ENCODE data around the gene N4BP2L1. TPM values are rescaled to one million over a fixed set of nuclear protein-coding genes. Genes with fewer than 3 reads are reported as not detected.

N4BP2L1 gene
- total RNA-seq, 2 experiments from 2014 or later: 7.9 to 14.6 TPM

- CTCF ChIA-PET (ENCODE audit: unreplicated experiment): no interaction called here
- DNase-seq (ENCODE audit: low spot score): no peak
- Histone ChIP-seq H3K4me2 (ENCODE audit: low read length) (no peak overlapping the region), H3K4me3 (ENCODE audit: low read depth, low read length, poor library complexity, severe bottlenecking) (no peak overlapping the region), H3K4me1 (ENCODE audit: insufficient read depth, low read length, poor library complexity, severe bottlenecking) (no peaks in the 10 kb centered on the region), H3K9me2 (ENCODE audit: insufficient read depth, low read length) (no peaks in the 10 kb centered on the region), H3K79me2 (ENCODE audit: insufficient read depth, low read depth, low read length) (no peaks in the 10 kb centered on the region), H3K27ac (ENCODE audit: low read depth, low read length, poor library complexity, severe bottlenecking) (no peak overlapping the region), H2AFZ (ENCODE audit: low read length) (no peak overlapping the region), H3K36me3 (ENCODE audit: insufficient read depth, low read length) (peaks cover 95% of the 10 kb centered on the region), H4K20me1 (ENCODE audit: insufficient read depth, low read length) (no peaks in the 10 kb centered on the region), H3K9me3 (ENCODE audit: low read length) (0 out of 2 replicates have a peak, but pooled peaks cover 8% of the 10 kb centered on the region)
- intact Hi-C loops (cut with micrococcal nuclease; ENCODE audit: unreplicated experiment): no loop called here
- TF ChIP-seq CTCF (conservative IDR thresholded peaks at IDR 0.05; ENCODE audit: low read length): no peak; the same call in 1 of the 2 replicates
- TF ChIP-seq EZH2phosphoT487 (IDR thresholded peaks at IDR 0.05; ENCODE audit: borderline replicate concordance, low read depth, low read length): no peak
- BruUV-seq (replicated peaks): no TSS peak
- POLR2A ChIA-PET: interaction anchor here (0.7 kb wide), 1 partner anchor 58 kb away, joined by 3 read pairs; no protein-coding TSS in a partner anchor
These were observed 49.9 kb downstream of the N4BP2L1 start for GRCh38 chr13:32378012-32378411.

- Histone ChIP-seq H4K20me1 (ENCODE audit: insufficient read depth, low read length) (no peaks in the 10 kb centered on the region), H3K36me3 (ENCODE audit: insufficient read depth, low read length) (peaks cover 95% of the 10 kb centered on the region), H3K4me3 (ENCODE audit: low read depth, low read length, poor library complexity, severe bottlenecking) (no peak overlapping the region), H3K27ac (ENCODE audit: low read depth, low read length, poor library complexity, severe bottlenecking) (no peak overlapping the region), H3K79me2 (ENCODE audit: insufficient read depth, low read depth, low read length) (no peaks in the 10 kb centered on the region), H3K9me2 (ENCODE audit: insufficient read depth, low read length) (no peaks in the 10 kb centered on the region), H3K9me3 (ENCODE audit: low read length) (0 out of 2 replicates have a peak, but pooled peaks cover 8% of the 10 kb centered on the region), H3K4me1 (ENCODE audit: insufficient read depth, low read length, poor library complexity, severe bottlenecking) (no peaks in the 10 kb centered on the region), H2AFZ (ENCODE audit: low read length) (no peak overlapping the region), H3K4me2 (ENCODE audit: low read length) (no peak overlapping the region)
- BruUV-seq (replicated peaks): no TSS peak
- intact Hi-C loops (cut with micrococcal nuclease; ENCODE audit: unreplicated experiment): no loop called here
- no peak for DNase-seq (ENCODE audit: low spot score)
- TF ChIP-seq CTCF (conservative IDR thresholded peaks at IDR 0.05; ENCODE audit: low read length): no peak
- TF ChIP-seq EZH2phosphoT487 (IDR thresholded peaks at IDR 0.05; ENCODE audit: borderline replicate concordance, low read depth, low read length): no peak
- ChIA-PET POLR2A (interaction anchor here (0.7 to 1.1 kb wide), 2 partner anchors 14 to 18 kb away, joined by 3 to 4 read pairs; no protein-coding TSS in a partner anchor), CTCF (ENCODE audit: unreplicated experiment) (no interaction called here)
These were observed 51.1 kb downstream of the N4BP2L1 start for GRCh38 chr13:32376642-32377415.

- Histone ChIP-seq H3K4me3 (ENCODE audit: low read depth, low read length, poor library complexity, severe bottlenecking) (no peak overlapping the region), H4K20me1 (ENCODE audit: insufficient read depth, low read length) (no peaks in the 10 kb centered on the region), H3K27ac (ENCODE audit: low read depth, low read length, poor library complexity, severe bottlenecking) (no peak overlapping the region), H3K9me2 (ENCODE audit: insufficient read depth, low read length) (no peaks in the 10 kb centered on the region), H2AFZ (ENCODE audit: low read length) (no peak overlapping the region), H3K9me3 (ENCODE audit: low read length) (0 out of 2 replicates have a peak, but pooled peaks cover 8% of the 10 kb centered on the region), H3K36me3 (ENCODE audit: insufficient read depth, low read length) (peaks cover 82% of the 10 kb centered on the region), H3K4me1 (ENCODE audit: insufficient read depth, low read length, poor library complexity, severe bottlenecking) (no peaks in the 10 kb centered on the region), H3K4me2 (ENCODE audit: low read length) (no peak overlapping the region), H3K79me2 (ENCODE audit: insufficient read depth, low read depth, low read length) (no peaks in the 10 kb centered on the region)
- no peak for DNase-seq (ENCODE audit: low spot score)
- intact Hi-C loops (cut with micrococcal nuclease; ENCODE audit: unreplicated experiment): no loop called here
- TF ChIP-seq CTCF (conservative IDR thresholded peaks at IDR 0.05; ENCODE audit: low read length) (no peak), EZH2phosphoT487 (IDR thresholded peaks at IDR 0.05; ENCODE audit: borderline replicate concordance, low read depth, low read length) (no peak)
- CTCF ChIA-PET (ENCODE audit: unreplicated experiment): no interaction called here
- BruUV-seq (replicated peaks): no TSS peak
- POLR2A ChIA-PET: no interaction called here
These were observed 57.1 kb downstream of the N4BP2L1 start for GRCh38 chr13:32370805-32371204.

Measured in OCI-LY7 (cell line).